Measurements from ENCODE around the gene IKZF5.

Gene IKZF5

GRCh38 chr10:122988501-122988900 is 20.1 kb downstream of the IKZF5 start:
- Histone ChIP-seq H3K36me3 (replicated peaks; ENCODE audit: insufficient read depth, low read length) (no peaks in the 10 kb centered on the region; the same call in 1 of the 2 replicates), H2AFZ (ENCODE audit: low read length) (no peak overlapping the region), H3K4me1 (ENCODE audit: low read length) (no peaks in the 10 kb centered on the region), H3K27ac (ENCODE audit: low read length) (no peak overlapping the region), H4K20me1 (ENCODE audit: insufficient read depth, low read length) (no peaks in the 10 kb centered on the region), H3F3A (ENCODE audit: insufficient read depth, low read length) (no peaks in the 10 kb centered on the region), H3K9me3 (replicated peaks; ENCODE audit: insufficient read depth, low read length) (no peaks in the 10 kb centered on the region), H3K4me2 (ENCODE audit: low read depth, low read length) (no peak overlapping the region), H3K9ac (ENCODE audit: low read length) (no peak overlapping the region), H3K9me2 (replicated peaks; ENCODE audit: insufficient read depth, low read length) (no peaks in the 10 kb centered on the region), H3K4me3 (ENCODE audit: low read length) (no peak overlapping the region), H3K27me3 (replicated peaks; ENCODE audit: insufficient read depth, low read length) (no peaks in the 10 kb centered on the region), H3K79me2 (ENCODE audit: low read length) (no peaks in the 10 kb centered on the region)
- no peak for DNase-seq
- TF ChIP-seq EZH2 (optimal IDR thresholded peaks at IDR 0.05; ENCODE audit: low read depth, low read length) = no peak
- no peak for TF ChIP-seq CTCF (IDR thresholded peaks at IDR 0.05; ENCODE audit: low read length)
- TF ChIP-seq EZH2phosphoT487 (IDR thresholded peaks at IDR 0.05; ENCODE audit: low read length) = no peak

GRCh38 chr10:122986335-122986734 is 22.3 kb downstream of the IKZF5 start:
- DNase-seq = no peak
- Histone ChIP-seq H3K9me3 (replicated peaks; ENCODE audit: insufficient read depth, low read length) (no peaks in the 10 kb centered on the region), H3K36me3 (replicated peaks; ENCODE audit: insufficient read depth, low read length) (no peaks in the 10 kb centered on the region)

GRCh38 chr10:122984708-122985107 is 23.9 kb downstream of the IKZF5 start:
- Histone ChIP-seq H3K36me3 (replicated peaks; ENCODE audit: insufficient read depth, low read length) (no peaks in the 10 kb centered on the region), H3F3A (ENCODE audit: insufficient read depth, low read length) (0 out of 2 replicates have a peak, but pooled peaks cover 3% of the 10 kb centered on the region), H3K4me3 (ENCODE audit: low read length) (no peak overlapping the region), H3K9me2 (replicated peaks; ENCODE audit: insufficient read depth, low read length) (no peaks in the 10 kb centered on the region), H3K27ac (ENCODE audit: low read length) (no peak overlapping the region), H2AFZ (ENCODE audit: low read length) (no peak overlapping the region), H4K20me1 (ENCODE audit: insufficient read depth, low read length) (no peaks in the 10 kb centered on the region), H3K79me2 (ENCODE audit: low read length) (no peaks in the 10 kb centered on the region), H3K4me1 (ENCODE audit: low read length) (peaks cover 7% of the 10 kb centered on the region; the same call in 1 of the 2 replicates), H3K4me2 (ENCODE audit: low read depth, low read length) (no peak overlapping the region), H3K9ac (ENCODE audit: low read length) (no peak overlapping the region), H3K27me3 (replicated peaks; ENCODE audit: insufficient read depth, low read length) (no peaks in the 10 kb centered on the region), H3K9me3 (replicated peaks; ENCODE audit: insufficient read depth, low read length) (no peaks in the 10 kb centered on the region)
- TF ChIP-seq EZH2 (optimal IDR thresholded peaks at IDR 0.05; ENCODE audit: low read depth, low read length) (no peak), CTCF (IDR thresholded peaks at IDR 0.05; ENCODE audit: low read length) (no peak), EZH2phosphoT487 (IDR thresholded peaks at IDR 0.05; ENCODE audit: low read length) (no peak)
- DNase-seq = no peak

More at GRCh38 chr10:122986335-122986734, 22.3 kb downstream of the IKZF5 start:
- H3K9me2 ChIP-seq (replicated peaks; ENCODE audit: insufficient read depth, low read length) = no peaks in the 10 kb centered on the region
- peaks cover 1% of the 10 kb centered on the region; the same call in 1 of the 2 replicates for H3K4me1 ChIP-seq (ENCODE audit: low read length)
- H3K4me2 ChIP-seq (ENCODE audit: low read depth, low read length) = no peak overlapping the region
- no peaks in the 10 kb centered on the region for H3K27me3 ChIP-seq (replicated peaks; ENCODE audit: insufficient read depth, low read length)
- no peak for TF ChIP-seq CTCF (IDR thresholded peaks at IDR 0.05; ENCODE audit: low read length)
- TF ChIP-seq EZH2 (optimal IDR thresholded peaks at IDR 0.05; ENCODE audit: low read depth, low read length) = no peak
- no peak for TF ChIP-seq EZH2phosphoT487 (IDR thresholded peaks at IDR 0.05; ENCODE audit: low read length)
- no peaks in the 10 kb centered on the region for H3K79me2 ChIP-seq (ENCODE audit: low read length)
- no peak overlapping the region for H3K27ac ChIP-seq (ENCODE audit: low read length)
- no peak overlapping the region for H3K4me3 ChIP-seq (ENCODE audit: low read length)
- no peak overlapping the region for H3K9ac ChIP-seq (ENCODE audit: low read length)
- H3F3A ChIP-seq (ENCODE audit: insufficient read depth, low read length) = no peaks in the 10 kb centered on the region
- H2AFZ ChIP-seq (ENCODE audit: low read length) = no peak overlapping the region
- no peaks in the 10 kb centered on the region for H4K20me1 ChIP-seq (ENCODE audit: insufficient read depth, low read length)

All from MM.1S (cell line).